Kidney (tissue), 22 donors: ENCODE data around the gene TAB2. TPM values are rescaled to one million over a fixed set of nuclear protein-coding genes. Genes with fewer than 3 reads are reported as not detected.

Experiments
- DNase-seq, 5 donors: peaks; one replicate each; pipeline ENCODE4 v3.0.0-alpha.2; 2013 to 2020
- FAIRE-seq: peaks from 2 replicates; lab custom pipeline; 2012; peaks lifted over from hg19 to GRCh38; lab: Jason Lieb, UNC
- H3K27ac ChIP-seq, 2 donors: one replicate each; pipeline ENCODE4 v1.7.0; 2013; ENCODE audit warnings: low read depth in 2 of 2, low read length in 2 of 2, inconsistent platforms in 1 of 2
- H3K27me3 ChIP-seq: one replicate; pipeline ENCODE4 v1.7.1; 2013; ENCODE audit warnings: low read length, inconsistent platforms; ENCODE audit not compliant: control insufficient read depth, insufficient read depth
- H3K36me3 ChIP-seq, 3 donors: one replicate each; pipeline versions ENCODE4 v1.7.0 to v1.7.1; 2013; ENCODE audit warnings: low read length in 3 of 3, control low read depth in 1 of 3, inconsistent platforms in 1 of 3; ENCODE audit not compliant: insufficient read depth in 3 of 3, control insufficient read depth in 2 of 3
- H3K4me1 ChIP-seq, 3 donors: one replicate each; pipeline versions ENCODE4 v1.7.0 to v1.7.1; 2013; ENCODE audit warnings: low read length in 3 of 3, inconsistent platforms in 1 of 3, low read depth in 1 of 3; ENCODE audit not compliant: control insufficient read depth in 2 of 3, insufficient read depth in 2 of 3
- H3K4me3 ChIP-seq, 3 donors: one replicate each; pipeline versions ENCODE4 v1.7.0 to v1.8.1; 2013; ENCODE audit warnings: low read length in 3 of 3, control low read depth in 1 of 3, inconsistent platforms in 1 of 3
- H3K9ac ChIP-seq, 3 donors: one replicate each; pipeline versions ENCODE4 v1.7.0 to v1.7.1; 2013; ENCODE audit warnings: low read length in 3 of 3, control low read depth in 1 of 3, inconsistent platforms in 1 of 3
- H3K9me3 ChIP-seq, 3 donors: one replicate each; pipeline versions ENCODE4 v1.7.0 to v1.7.1; 2013; ENCODE audit warnings: low read length in 3 of 3, control low read depth in 1 of 3, inconsistent platforms in 1 of 3; ENCODE audit not compliant: control insufficient read depth in 2 of 3, insufficient read depth in 1 of 3
- CTCF ChIP-seq: IDR thresholded peaks from 3 replicates; pipeline ENCODE4 v1.5.1; 2012; ENCODE audit warnings: mild to moderate bottlenecking, moderate library complexity, borderline replicate concordance; ENCODE audit not compliant: insufficient read depth; ENCODE audit errors: extremely low read depth
- intact Hi-C: fragments of 100-400 bp; cut with DNase I; formaldehyde crosslinking; loops from one replicate; pipeline ENCODE4 v1.11.1; 2022
- long read RNA-seq, 10 donors: library from polyadenylated mRNA in 1 of 10; unstranded in 1 of 10; transcript quantifications; one replicate each; pipeline ENCODE4 v2.0.0 and lab custom pipeline, GENCODE V29; 2021 to 2026
- polyA plus RNA-seq: library from polyadenylated mRNA; stranded (reverse); fragments of 350-450 nt; fragmentation: Illumina TruSeq; extraction: RNeasy Lipid Tissue Mini Kit (QIAGEN cat#74804); gene quantifications from one replicate; pipeline ENCODE4 v1.2.3, GENCODE V29; 2014; ENCODE audit warnings: low read depth, low replicate concordance; ENCODE audit not compliant: insufficient read depth
- total RNA-seq: library from RNA; stranded (reverse); fragmentation: NEBNext Ultra II Directional; extraction: Animal tissue kit (Norgen Biotek cat#: 25700); gene quantifications from one replicate; pipeline ENCODE4 v1.2.1, GENCODE V29; 2021
- donor health status: control.
- donor health status: control.
- donor health status: control.
- donor health status: control.
- donor health status: control.
- donor health status: DM: yes; HTN: yes; CAD: no.
- donor health status: Normal renal cell carcinoma (clear cell type).

The TAB2 gene
- total RNA-seq (50.1 TPM), polyA plus RNA-seq (23.2 TPM)
- long read RNA-seq, donor 1, partial matches to known transcripts: 57 of 58 reads
- long read RNA-seq, donor 1, other reads (novel, unspliced or antisense): 0 of 58 reads
- long read RNA-seq, donor 2, full-length matches to known transcripts: 2 of 55 reads
- long read RNA-seq, donor 2, partial matches to known transcripts: 53 of 55 reads
- long read RNA-seq, donor 2, other reads (novel, unspliced or antisense): 0 of 55 reads
- long read RNA-seq, donor 3, full-length matches to known transcripts: 3 of 37 reads
- long read RNA-seq, donor 3, partial matches to known transcripts: 28 of 37 reads
- long read RNA-seq, donor 3, other reads (novel, unspliced or antisense): 6 of 37 reads
- long read RNA-seq, donor 4, full-length matches to known transcripts: 6 of 29 reads
- long read RNA-seq, donor 4, partial matches to known transcripts: 17 of 29 reads
- long read RNA-seq, donor 4, other reads (novel, unspliced or antisense): 6 of 29 reads
- long read RNA-seq, donor 5: 0 reads
- long read RNA-seq, donor 6, full-length matches to known transcripts: 2 of 14 reads
- long read RNA-seq, donor 6, partial matches to known transcripts: 12 of 14 reads
- long read RNA-seq, donor 6, other reads (novel, unspliced or antisense): 0 of 14 reads
- long read RNA-seq, donor 7, full-length matches to known transcripts: 4 of 22 reads
- long read RNA-seq, donor 7, partial matches to known transcripts: 11 of 22 reads
- long read RNA-seq, donor 7, other reads (novel, unspliced or antisense): 7 of 22 reads
- long read RNA-seq, donor 8, full-length matches to known transcripts: 1 of 36 reads
- long read RNA-seq, donor 8, partial matches to known transcripts: 35 of 36 reads
- long read RNA-seq, donor 8, other reads (novel, unspliced or antisense): 0 of 36 reads
- long read RNA-seq, donor 9, partial matches to known transcripts: 28 of 28 reads
- long read RNA-seq, donor 9, other reads (novel, unspliced or antisense): 0 of 28 reads
- long read RNA-seq, donor 10, full-length matches to known transcripts: 2 of 164 reads
- long read RNA-seq, donor 10, partial matches to known transcripts: 138 of 164 reads
- long read RNA-seq, donor 10, other reads (novel, unspliced or antisense): 24 of 164 reads

- FAIRE-seq (no peak), DNase-seq (peak; percentile 66 to 86 (median 83))
- H3K9me3 ChIP-seq: no peaks in the 10 kb centered on the region
- H3K4me1 ChIP-seq: peaks cover 0 to 7% (median 5%) of the 10 kb centered on the region in 3 donors
- H3K27ac ChIP-seq: peak within 1 kb of the TSS; percentile 95 to 96
- intact Hi-C loops: no loop called here
- no peak for TF ChIP-seq CTCF
- H3K27me3 ChIP-seq: no peaks in the 10 kb centered on the region
- H3K4me3 ChIP-seq: peak within 1 kb of the TSS; percentile 73 to 93 (median 85)
- H3K9ac ChIP-seq: peak within 1 kb of the TSS; percentile 68 to 92 (median 82)
- H3K36me3 ChIP-seq: no peaks in the 10 kb centered on the region
Measured at GRCh38 chr6:149317644-149318571, at the start of gene TAB2. Gene TAB2 (plus strand): TSS chr6:149317712. CDS start chr6:149369998, 52,286 bp downstream.

GRCh38 chr6:149268146-149268545 lies 49.4 kb upstream of the TAB2 start:
- H3K36me3 ChIP-seq: no peaks in the 10 kb centered on the region
- no peak for TF ChIP-seq CTCF
- H3K9ac ChIP-seq: no peak overlapping the region
- intact Hi-C loops: no loop called here
- DNase-seq (no peak), FAIRE-seq (no peak)
- H3K9me3 ChIP-seq: no peaks in the 10 kb centered on the region
- no peaks in the 10 kb centered on the region for H3K4me1 ChIP-seq
- H3K27ac ChIP-seq: no peak overlapping the region
- no peaks in the 10 kb centered on the region for H3K27me3 ChIP-seq
- no peak overlapping the region for H3K4me3 ChIP-seq

GRCh38 chr6:149268768-149269167 lies 48.7 kb upstream of the TAB2 start:
- no peak overlapping the region for H3K4me3 ChIP-seq
- no peak overlapping the region for H3K27ac ChIP-seq
- H3K9ac ChIP-seq: no peak overlapping the region
- TF ChIP-seq CTCF: no peak
- no peak for DNase-seq
- no peaks in the 10 kb centered on the region for H3K9me3 ChIP-seq
- no peaks in the 10 kb centered on the region for H3K4me1 ChIP-seq
- H3K27me3 ChIP-seq: no peaks in the 10 kb centered on the region
- no peak for FAIRE-seq
- no peaks in the 10 kb centered on the region for H3K36me3 ChIP-seq
- intact Hi-C loops: no loop called here
